NCI-H226 (cell line): ENCODE measurements around the gene UBE3A.

Experiments
- DNase-seq: peaks from one replicate; pipeline ENCODE4 v3.0.0-alpha.2; 2015

The UBE3A gene

GRCh38 chr15:25402342-25402741 lies 36.5 kb downstream of the UBE3A start:
- DNase-seq = no peak

- DNase-seq = no peak
Measured at GRCh38 chr15:25401501-25401900, 37.3 kb downstream of the UBE3A start.

- DNase-seq = no peak
Measured at GRCh38 chr15:25397100-25397499, 41.7 kb downstream of the UBE3A start.

- no peak for DNase-seq
Measured at GRCh38 chr15:25394898-25395297, 43.9 kb downstream of the UBE3A start.

GRCh38 chr15:25392806-25393205 lies 46.0 kb downstream of the UBE3A start:
- DNase-seq = no peak

- DNase-seq = peak; percentile 30
Measured at GRCh38 chr15:25391971-25392721, 46.7 kb downstream of the UBE3A start.

- peak; percentile 3 for DNase-seq
Measured at GRCh38 chr15:25385986-25386385, 52.8 kb downstream of the UBE3A start.

- DNase-seq = no peak
Measured at GRCh38 chr15:25381579-25381978, 57.2 kb downstream of the UBE3A start.

GRCh38 chr15:25378501-25378901 lies 60.3 kb downstream of the UBE3A start:
- DNase-seq = no peak

- no peak for DNase-seq
Measured at GRCh38 chr15:25375557-25375956, 63.3 kb downstream of the UBE3A start.

- peak; percentile 2 for DNase-seq
Measured at GRCh38 chr15:25374143-25374542, 64.7 kb downstream of the UBE3A start.

GRCh38 chr15:25372298-25372697 lies 66.5 kb downstream of the UBE3A start:
- peak; percentile 32 for DNase-seq

GRCh38 chr15:25368850-25369249 lies 70.0 kb downstream of the UBE3A start:
- DNase-seq = peak; percentile 32

GRCh38 chr15:25366058-25366457 lies 72.8 kb downstream of the UBE3A start:
- no peak for DNase-seq

- no peak for DNase-seq
Measured at GRCh38 chr15:25362545-25362944, 76.3 kb downstream of the UBE3A start.

GRCh38 chr15:25347707-25348106 lies 91.1 kb downstream of the UBE3A start:
- no peak for DNase-seq

GRCh38 chr15:25346371-25346770 lies 92.5 kb downstream of the UBE3A start:
- DNase-seq = no peak

- DNase-seq = no peak
Measured at GRCh38 chr15:25345943-25346342, 92.9 kb downstream of the UBE3A start.

GRCh38 chr15:25342629-25343028 lies 96.2 kb downstream of the UBE3A start:
- DNase-seq = no peak

- no peak for DNase-seq
Measured at GRCh38 chr15:25339431-25339830, 99.4 kb downstream of the UBE3A start.

GRCh38 chr15:25335279-25335678 lies 103.5 kb downstream of the UBE3A start:
- DNase-seq = no peak

- no peak for DNase-seq
Measured at GRCh38 chr15:25333049-25333448, 105.8 kb downstream of the UBE3A start.

- DNase-seq = no peak
Measured at GRCh38 chr15:25332306-25332705, 106.5 kb downstream of the UBE3A start.

- DNase-seq = no peak
Measured at GRCh38 chr15:25331860-25332259, 107.0 kb downstream of the UBE3A start.

GRCh38 chr15:25331404-25331803 lies 107.4 kb downstream of the UBE3A start:
- DNase-seq = no peak
